Muscle layer of colon (tissue), 2 donors: ENCODE results near the gene EIF4B.
A peak's percentile ranks its signal among the peaks of the same experiment; 100 is the strongest.

Experiments used
- H3K27ac ChIP-seq: one replicate; pipeline ENCODE4 v1.7.0; 2013; ENCODE audit warnings: low read depth, mild to moderate bottlenecking, low read length, moderate library complexity
- H3K27me3 ChIP-seq, 2 donors: one replicate each; pipeline ENCODE4 v1.7.0; 2013; ENCODE audit warnings: low read length in 2 of 2, mild to moderate bottlenecking in 2 of 2; ENCODE audit not compliant: insufficient read depth in 2 of 2, control insufficient read depth in 1 of 2
- H3K36me3 ChIP-seq: one replicate; pipeline ENCODE4 v1.7.0; 2013; ENCODE audit warnings: mild to moderate bottlenecking, low read length; ENCODE audit not compliant: insufficient read depth
- H3K4me1 ChIP-seq: one replicate; pipeline ENCODE4 v1.7.0; 2013; ENCODE audit warnings: mild to moderate bottlenecking, low read length; ENCODE audit not compliant: insufficient read depth
- H3K4me3 ChIP-seq, 2 donors: one replicate each; pipeline ENCODE4 v1.7.0; 2013; ENCODE audit warnings: low read length in 2 of 2, low read depth in 1 of 2, mild to moderate bottlenecking in 1 of 2, moderate library complexity in 1 of 2
- H3K9ac ChIP-seq: one replicate; pipeline ENCODE4 v1.7.0; 2013; ENCODE audit warnings: low read length
- H3K9me3 ChIP-seq: one replicate; pipeline ENCODE4 v1.7.0; 2013; ENCODE audit warnings: mild to moderate bottlenecking, low read length
- donor health status: abdominal sarcoma.
- donor health status: Adenocarcinoma of cecum.

EIF4B gene

GRCh38 chr12:53048033-53048779, 42.0 kb downstream of the EIF4B start:
- Histone ChIP-seq H3K9ac (peak overlapping the region; percentile 52), H3K4me3 (peak overlapping the region; percentile 17 to 64), H3K27ac (peak overlapping the region; percentile 97), H3K9me3 (no peaks in the 10 kb centered on the region), H3K27me3 (no peaks in the 10 kb centered on the region), H3K4me1 (peaks cover 77% of the 10 kb centered on the region), H3K36me3 (peaks cover under 1% of the 10 kb centered on the region)

GRCh38 chr12:53048780-53049401, 42.6 kb downstream of the EIF4B start:
- H3K36me3 ChIP-seq = peaks cover 3% of the 10 kb centered on the region
- no peaks in the 10 kb centered on the region for H3K9me3 ChIP-seq
- H3K4me1 ChIP-seq = peaks cover 84% of the 10 kb centered on the region
- H3K9ac ChIP-seq = peak overlapping the region; percentile 52
- peak overlapping the region; percentile 97 for H3K27ac ChIP-seq
- peak overlapping the region; percentile 17 to 64 for H3K4me3 ChIP-seq
- H3K27me3 ChIP-seq = no peaks in the 10 kb centered on the region

GRCh38 chr12:53049571-53050318, 43.5 kb downstream of the EIF4B start, which contains the start of gene TNS2:
Gene TNS2, plus strand, starts transcription at chr12:53050065. Its CDS starts 121 bp downstream, at chr12:53050186.
- H3K4me1 ChIP-seq = peaks cover 81% of the 10 kb centered on the region
- H3K27me3 ChIP-seq = no peaks in the 10 kb centered on the region
- H3K27ac ChIP-seq = peak within 1 kb of the TSS; percentile 97
- H3K9me3 ChIP-seq = no peaks in the 10 kb centered on the region
- H3K9ac ChIP-seq = peak within 1 kb of the TSS; percentile 52
- peaks cover 3% of the 10 kb centered on the region for H3K36me3 ChIP-seq
- H3K4me3 ChIP-seq = peak within 1 kb of the TSS; percentile 22 to 64

- Histone ChIP-seq H3K36me3 (peaks cover 3% of the 10 kb centered on the region), H3K9ac (peak overlapping the region; percentile 52), H3K9me3 (no peaks in the 10 kb centered on the region), H3K27ac (peak overlapping the region; percentile 97), H3K4me3 (peak overlapping the region; percentile 22 to 64), H3K4me1 (peaks cover 79% of the 10 kb centered on the region), H3K27me3 (no peaks in the 10 kb centered on the region)
Measured at GRCh38 chr12:53050426-53051057, 44.3 kb downstream of the EIF4B start.

- H3K9me3 ChIP-seq = no peaks in the 10 kb centered on the region
- H3K27me3 ChIP-seq = no peaks in the 10 kb centered on the region
- peak overlapping the region in 1 of 2 donors; percentile 64 for H3K4me3 ChIP-seq
- peak overlapping the region; percentile 97 for H3K27ac ChIP-seq
- peaks cover 72% of the 10 kb centered on the region for H3K4me1 ChIP-seq
- H3K36me3 ChIP-seq = peaks cover 3% of the 10 kb centered on the region
- H3K9ac ChIP-seq = peak overlapping the region; percentile 52
Measured at GRCh38 chr12:53051058-53051880, 45.0 kb downstream of the EIF4B start.

GRCh38 chr12:53051881-53052412, 45.7 kb downstream of the EIF4B start:
- no peaks in the 10 kb centered on the region for H3K27me3 ChIP-seq
- H3K9ac ChIP-seq = peak overlapping the region; percentile 47
- H3K36me3 ChIP-seq = peaks cover 4% of the 10 kb centered on the region
- no peaks in the 10 kb centered on the region for H3K9me3 ChIP-seq
- H3K4me1 ChIP-seq = peaks cover 69% of the 10 kb centered on the region
- H3K27ac ChIP-seq = peak overlapping the region; percentile 97
- peak overlapping the region; percentile 1 to 64 for H3K4me3 ChIP-seq

GRCh38 chr12:53052419-53053217, 46.4 kb downstream of the EIF4B start:
- no peaks in the 10 kb centered on the region for H3K9me3 ChIP-seq
- no peaks in the 10 kb centered on the region for H3K27me3 ChIP-seq
- H3K36me3 ChIP-seq = peaks cover 11% of the 10 kb centered on the region
- H3K27ac ChIP-seq = peak overlapping the region; percentile 97
- peaks cover 69% of the 10 kb centered on the region for H3K4me1 ChIP-seq
- H3K9ac ChIP-seq = peak overlapping the region; percentile 47
- H3K4me3 ChIP-seq = peak overlapping the region; percentile 1 to 64

GRCh38 chr12:53053218-53054111, 47.2 kb downstream of the EIF4B start:
- peak overlapping the region; percentile 38 for H3K9ac ChIP-seq
- H3K27me3 ChIP-seq = no peaks in the 10 kb centered on the region
- H3K4me3 ChIP-seq = peak overlapping the region; percentile 55 to 70
- peaks cover 60% of the 10 kb centered on the region for H3K4me1 ChIP-seq
- peak overlapping the region; percentile 88 for H3K27ac ChIP-seq
- no peaks in the 10 kb centered on the region for H3K9me3 ChIP-seq
- H3K36me3 ChIP-seq = peaks cover 16% of the 10 kb centered on the region

GRCh38 chr12:53054112-53054878, 48.0 kb downstream of the EIF4B start:
- H3K9me3 ChIP-seq = no peaks in the 10 kb centered on the region
- H3K27me3 ChIP-seq = no peaks in the 10 kb centered on the region
- peaks cover 16% of the 10 kb centered on the region for H3K36me3 ChIP-seq
- peaks cover 52% of the 10 kb centered on the region for H3K4me1 ChIP-seq
- H3K9ac ChIP-seq = peak overlapping the region; percentile 38
- peak overlapping the region; percentile 55 to 70 for H3K4me3 ChIP-seq
- H3K27ac ChIP-seq = peak overlapping the region; percentile 88
